Gastrocnemius medialis (tissue), 4 donors: ENCODE measurements around the gene ITGB5.

Experiments used
- POLR2A ChIP-seq, 2 donors: fragments of 450-650 bp; IDR thresholded peaks; one replicate each; pipeline ENCODE4 v1.6.1; 2017; ENCODE audit warnings: antibody characterized with exemption in 2 of 2, mild to moderate bottlenecking in 2 of 2, moderate library complexity in 2 of 2
- TF ChIP-seq, protein P1 (sequence below), 5 experiments: fragments of 450-650 bp in 3 of 5; fragments of 200-600 bp in 2 of 5; sonication (generic) in 2 of 5; IDR thresholded peaks in 4 of 5; conservative IDR thresholded peaks in 1 of 5; 1 replicate in 4 of 5; 2 replicates in 1 of 5; pipeline ENCODE4 v1.5.1; 2016 to 2019; ENCODE audit warnings: antibody characterized with exemption in 5 of 5, mild to moderate bottlenecking in 3 of 5, moderate library complexity in 3 of 5

- TF ChIP-seq, protein P1, sequence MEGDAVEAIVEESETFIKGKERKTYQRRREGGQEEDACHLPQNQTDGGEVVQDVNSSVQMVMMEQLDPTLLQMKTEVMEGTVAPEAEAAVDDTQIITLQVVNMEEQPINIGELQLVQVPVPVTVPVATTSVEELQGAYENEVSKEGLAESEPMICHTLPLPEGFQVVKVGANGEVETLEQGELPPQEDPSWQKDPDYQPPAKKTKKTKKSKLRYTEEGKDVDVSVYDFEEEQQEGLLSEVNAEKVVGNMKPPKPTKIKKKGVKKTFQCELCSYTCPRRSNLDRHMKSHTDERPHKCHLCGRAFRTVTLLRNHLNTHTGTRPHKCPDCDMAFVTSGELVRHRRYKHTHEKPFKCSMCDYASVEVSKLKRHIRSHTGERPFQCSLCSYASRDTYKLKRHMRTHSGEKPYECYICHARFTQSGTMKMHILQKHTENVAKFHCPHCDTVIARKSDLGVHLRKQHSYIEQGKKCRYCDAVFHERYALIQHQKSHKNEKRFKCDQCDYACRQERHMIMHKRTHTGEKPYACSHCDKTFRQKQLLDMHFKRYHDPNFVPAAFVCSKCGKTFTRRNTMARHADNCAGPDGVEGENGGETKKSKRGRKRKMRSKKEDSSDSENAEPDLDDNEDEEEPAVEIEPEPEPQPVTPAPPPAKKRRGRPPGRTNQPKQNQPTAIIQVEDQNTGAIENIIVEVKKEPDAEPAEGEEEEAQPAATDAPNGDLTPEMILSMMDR (IDR thresholded peaks at IDR 0.05 in 4 of 5, conservative IDR thresholded peaks at IDR 0.05 in 1 of 5) = no peak
- TF ChIP-seq POLR2A (IDR thresholded peaks at IDR 0.05) = no peak
Observed at GRCh38 chr3:124926426-124927101, 39.4 kb upstream of the ITGB5 start.
